Prostate gland (tissue), 2 donors: ENCODE measurements around the gene ASAP3.

Experiments
- POLR2A ChIP-seq: fragments of 450-650 bp; IDR thresholded peaks from one replicate; pipeline ENCODE4 v1.6.1; 2016; ENCODE audit warnings: antibody characterized with exemption, mild to moderate bottlenecking
- POLR2AphosphoS5 ChIP-seq: sonication (generic); formaldehyde crosslinking; IDR thresholded peaks from one replicate; pipeline ENCODE4 v1.6.1; 2017; ENCODE audit warnings: antibody characterized with exemption
- TF ChIP-seq, protein P1 (sequence below), 4 experiments: fragments of 200-600 bp in 2 of 4; fragments of 450-650 bp in 2 of 4; sonication (generic) in 2 of 4; IDR thresholded peaks; 1 replicate in 3 of 4; 2 replicates in 1 of 4; pipeline ENCODE4 v1.5.1; 2016 to 2019; ENCODE audit warnings: antibody characterized with exemption in 4 of 4, mild to moderate bottlenecking in 2 of 4, moderate library complexity in 2 of 4

DNA sequence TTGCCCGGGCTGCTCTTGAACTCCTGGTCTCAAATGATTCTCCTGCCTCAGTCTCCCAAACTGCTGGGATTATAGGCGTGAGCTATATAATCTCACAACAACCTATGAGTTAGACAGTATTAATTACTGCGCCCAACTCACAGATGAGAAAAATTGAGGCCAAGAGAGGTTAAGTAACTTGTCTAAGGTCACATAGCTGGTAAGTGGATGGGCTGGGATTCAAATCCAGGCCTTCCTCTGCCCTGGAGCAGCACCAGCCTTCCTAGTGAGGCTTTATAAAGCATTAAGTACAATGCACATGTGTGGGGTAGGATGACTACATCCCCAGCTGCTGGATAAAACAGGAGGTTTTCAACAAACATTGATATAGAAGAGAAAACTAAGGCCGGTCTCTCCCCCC is 31.9 kb upstream of the ASAP3 start:
- TF ChIP-seq, protein P1, sequence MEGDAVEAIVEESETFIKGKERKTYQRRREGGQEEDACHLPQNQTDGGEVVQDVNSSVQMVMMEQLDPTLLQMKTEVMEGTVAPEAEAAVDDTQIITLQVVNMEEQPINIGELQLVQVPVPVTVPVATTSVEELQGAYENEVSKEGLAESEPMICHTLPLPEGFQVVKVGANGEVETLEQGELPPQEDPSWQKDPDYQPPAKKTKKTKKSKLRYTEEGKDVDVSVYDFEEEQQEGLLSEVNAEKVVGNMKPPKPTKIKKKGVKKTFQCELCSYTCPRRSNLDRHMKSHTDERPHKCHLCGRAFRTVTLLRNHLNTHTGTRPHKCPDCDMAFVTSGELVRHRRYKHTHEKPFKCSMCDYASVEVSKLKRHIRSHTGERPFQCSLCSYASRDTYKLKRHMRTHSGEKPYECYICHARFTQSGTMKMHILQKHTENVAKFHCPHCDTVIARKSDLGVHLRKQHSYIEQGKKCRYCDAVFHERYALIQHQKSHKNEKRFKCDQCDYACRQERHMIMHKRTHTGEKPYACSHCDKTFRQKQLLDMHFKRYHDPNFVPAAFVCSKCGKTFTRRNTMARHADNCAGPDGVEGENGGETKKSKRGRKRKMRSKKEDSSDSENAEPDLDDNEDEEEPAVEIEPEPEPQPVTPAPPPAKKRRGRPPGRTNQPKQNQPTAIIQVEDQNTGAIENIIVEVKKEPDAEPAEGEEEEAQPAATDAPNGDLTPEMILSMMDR (IDR thresholded peaks at IDR 0.05), result no peak
- no peak for TF ChIP-seq POLR2A
- TF ChIP-seq POLR2AphosphoS5, result no peak
